WTC11 (cell line): Measurements from ENCODE around the gene SP2. TPM values are rescaled to one million over a fixed set of nuclear protein-coding genes. Genes with fewer than 3 reads are reported as not detected.

Source experiments
- AFF4 ChIP-seq: sonication (generic); formaldehyde crosslinking; IDR thresholded peaks from 2 replicates; pipeline ENCODE4 v1.8.1; 2023; ENCODE audit warnings: mild to moderate bottlenecking, missing genetic modification reagents, borderline replicate concordance
- ARID4B ChIP-seq: sonication (generic); formaldehyde crosslinking; IDR thresholded peaks from 2 replicates; pipeline ENCODE4 v1.8.0; 2023; ENCODE audit warnings: missing genetic modification reagents, mild to moderate bottlenecking, borderline replicate concordance
- ATF3 ChIP-seq: sonication (generic); formaldehyde crosslinking; conservative IDR thresholded peaks from 2 replicates; pipeline ENCODE4 v1.8.1; 2022; ENCODE audit warnings: mild to moderate bottlenecking, missing genetic modification reagents
- ERG ChIP-seq: fragments of 250-450 bp; sonication (Bioruptor Pico); IDR thresholded peaks from 2 replicates; pipeline ENCODE4 v1.8.0; 2021; ENCODE audit warnings: mild to moderate bottlenecking
- FOXK1 ChIP-seq: sonication (generic); formaldehyde crosslinking; IDR thresholded peaks from 2 replicates; pipeline ENCODE4 v1.8.0; 2022; ENCODE audit warnings: mild to moderate bottlenecking, moderate library complexity, missing genetic modification reagents
- GABPB1 ChIP-seq: sonication (generic); formaldehyde crosslinking; IDR thresholded peaks from 2 replicates; pipeline ENCODE4 v1.8.1; 2023; ENCODE audit warnings: mild to moderate bottlenecking, missing genetic modification reagents
- GRHL2 ChIP-seq: fragments of 250-450 bp; sonication (Bioruptor Pico); IDR thresholded peaks from 2 replicates; pipeline ENCODE4 v1.8.0; 2022; ENCODE audit warnings: mild to moderate bottlenecking, moderate library complexity; ENCODE audit not compliant: insufficient replicate concordance, severe bottlenecking
- KAT7 ChIP-seq: sonication (generic); formaldehyde crosslinking; IDR thresholded peaks from 2 replicates; pipeline ENCODE4 v1.8.1; 2023; ENCODE audit warnings: missing genetic modification reagents, mild to moderate bottlenecking, borderline replicate concordance
- MLX ChIP-seq: sonication (generic); formaldehyde crosslinking; IDR thresholded peaks from 2 replicates; pipeline ENCODE4 v1.8.1; 2023; ENCODE audit warnings: mild to moderate bottlenecking, missing genetic modification reagents, moderate library complexity
- MXD4 ChIP-seq: fragments of 250-450 bp; sonication (Bioruptor Pico); IDR thresholded peaks from 2 replicates; pipeline ENCODE4 v1.8.0; 2021; ENCODE audit warnings: mild to moderate bottlenecking, moderate library complexity, borderline replicate concordance
- NFE2L1 ChIP-seq: sonication (generic); formaldehyde crosslinking; IDR thresholded peaks from 2 replicates; pipeline ENCODE4 v1.8.1; 2023; ENCODE audit warnings: missing genetic modification reagents
- OVOL2 ChIP-seq: fragments of 250-450 bp; sonication (Bioruptor Pico); IDR thresholded peaks from 2 replicates; pipeline ENCODE4 v1.9.0; 2021; ENCODE audit warnings: mild to moderate bottlenecking, borderline replicate concordance
- PRDM15 ChIP-seq: sonication (generic); formaldehyde crosslinking; IDR thresholded peaks from 2 replicates; pipeline ENCODE4 v1.8.0; 2022; ENCODE audit warnings: missing genetic modification reagents
- PREB ChIP-seq: sonication (generic); formaldehyde crosslinking; IDR thresholded peaks from 2 replicates; pipeline ENCODE4 v1.8.1; 2022; ENCODE audit warnings: mild to moderate bottlenecking, missing genetic modification reagents, moderate library complexity, borderline replicate concordance
- RORB ChIP-seq: fragments of 250-450 bp; sonication (Bioruptor Pico); IDR thresholded peaks from 2 replicates; pipeline ENCODE4 v1.9.0; 2021; ENCODE audit warnings: mild to moderate bottlenecking
- STAT6 ChIP-seq: sonication (generic); formaldehyde crosslinking; conservative IDR thresholded peaks from 2 replicates; pipeline ENCODE4 v1.8.1; 2023; ENCODE audit warnings: mild to moderate bottlenecking, low read depth, missing genetic modification reagents, moderate library complexity
- TEAD1 ChIP-seq: sonication (generic); formaldehyde crosslinking; IDR thresholded peaks from 2 replicates; pipeline ENCODE4 v1.8.0; 2022; ENCODE audit warnings: mild to moderate bottlenecking, missing genetic modification reagents
- ZNF317 ChIP-seq: sonication (generic); formaldehyde crosslinking; IDR thresholded peaks from 2 replicates; pipeline ENCODE4 v1.8.1; 2023; ENCODE audit warnings: low read depth, mild to moderate bottlenecking, moderate library complexity, missing genetic modification reagents, borderline replicate concordance
- ZNF671 ChIP-seq: fragments of 250-450 bp; sonication (Bioruptor Pico); IDR thresholded peaks from 2 replicates; pipeline ENCODE4 v1.8.0; 2021; ENCODE audit warnings: mild to moderate bottlenecking
- total RNA-seq: library from RNA; stranded (reverse); gene quantifications from 3 replicates; pipeline ENCODE4 v1.2.3, GENCODE V29; 2021

SP2 gene
- total RNA-seq, 1 experiment from 2014 or later, result 9.9 TPM

- TF ChIP-seq STAT6, result no peak
- no peak for TF ChIP-seq PRDM15 (CRISPR knock-in tag)
- TF ChIP-seq MLX, result no peak
- no peak for TF ChIP-seq NFE2L1 (CRISPR knock-in tag)
- TF ChIP-seq OVOL2 (CRISPR knock-in tag), result no peak
- TF ChIP-seq GRHL2 (CRISPR knock-in tag), result no peak
- no peak for TF ChIP-seq ZNF671
- no peak; the same call in 1 of the 2 replicates for TF ChIP-seq TEAD1 (CRISPR knock-in tag)
- TF ChIP-seq GABPB1 (CRISPR knock-in tag), result peak; percentile 27
- TF ChIP-seq ZNF317 (CRISPR knock-in tag), result no peak
- TF ChIP-seq PREB (CRISPR knock-in tag), result no peak
- TF ChIP-seq ATF3 (CRISPR knock-in tag), result no peak
- peak; percentile 72; the same call in 1 of the 2 replicates for TF ChIP-seq ARID4B (CRISPR knock-in tag)
- TF ChIP-seq RORB, result no peak
- TF ChIP-seq KAT7 (CRISPR knock-in tag), result no peak
- TF ChIP-seq ERG (CRISPR knock-in tag), result no peak
- no peak for TF ChIP-seq AFF4 (CRISPR knock-in tag)
- no peak for TF ChIP-seq FOXK1 (CRISPR knock-in tag)
- no peak for TF ChIP-seq MXD4 (CRISPR knock-in tag)
These were observed 45.1 kb upstream of the SP2 start, which contains the start of gene SP6 (continued) for GRCh38 chr17:47850692-47851573.
